Activated CD4-positive, alpha-beta T cell treated with anti-CD3 and anti-CD28 coated beads for 4 hours (primary cell): Measurements from ENCODE around the gene SLC6A8.
A peak's percentile ranks its signal among the peaks of the same experiment; 100 is the strongest.
"Not testable (repeated sequence)": the region's sequence is repeated elsewhere in the genome, so short reads cannot be mapped to it uniquely, and the experiment has no call there.

Experiments used
- DNase-seq, 2 donors: peaks; one replicate each; pipeline ENCODE4 v3.0.0-alpha.2; 2020

The SLC6A8 gene

GRCh38 chrX:153709726-153710674 is 22.3 kb downstream of the SLC6A8 start:
- DNase-seq = no peak

- DNase-seq = no peak
Measured at GRCh38 chrX:153714256-153714655, 26.5 kb downstream of the SLC6A8 start.

DNA sequence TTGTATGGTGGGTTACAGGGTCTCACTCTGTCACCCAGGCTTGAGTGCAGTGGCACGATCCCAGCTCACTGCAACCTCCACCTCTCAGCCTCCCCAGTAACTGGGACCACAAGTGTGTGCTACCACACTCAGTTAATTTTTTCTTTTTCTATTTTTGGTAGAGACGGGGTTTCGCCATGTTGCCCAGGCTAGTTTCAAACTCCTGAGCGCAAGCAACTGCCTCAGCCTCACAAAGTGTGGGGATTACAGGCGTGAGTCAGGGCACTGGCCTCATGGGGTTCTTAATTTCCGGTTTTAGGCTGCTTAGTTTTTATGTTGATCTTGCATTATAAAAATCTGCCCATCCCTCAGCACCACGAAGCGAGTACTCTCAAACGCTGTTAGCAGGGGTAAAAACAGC is 29.7 kb downstream of the SLC6A8 start:
- DNase-seq = no peak

DNA sequence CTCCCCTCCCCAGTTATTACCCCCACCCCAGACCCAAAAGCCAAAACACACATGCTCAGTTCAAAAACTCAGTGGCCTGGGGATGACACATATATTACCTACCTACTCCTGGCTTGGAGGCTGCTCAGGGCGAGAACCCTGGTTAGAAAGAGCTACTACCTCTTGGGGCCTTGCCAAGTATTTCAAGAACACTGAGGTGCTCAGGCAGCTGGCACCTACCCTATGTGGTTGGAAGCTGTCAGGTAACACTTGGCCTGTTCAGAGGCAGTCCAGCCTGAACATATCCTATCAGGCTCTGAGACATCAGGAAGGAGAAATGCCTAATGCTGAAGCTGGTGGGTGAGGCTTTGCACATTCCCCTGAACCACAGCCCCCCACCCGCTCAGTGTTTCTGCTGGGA is 31.5 kb downstream of the SLC6A8 start:
- DNase-seq = no peak

GRCh38 chrX:153719701-153720100 is 32.0 kb downstream of the SLC6A8 start:
- DNase-seq = no peak

DNA sequence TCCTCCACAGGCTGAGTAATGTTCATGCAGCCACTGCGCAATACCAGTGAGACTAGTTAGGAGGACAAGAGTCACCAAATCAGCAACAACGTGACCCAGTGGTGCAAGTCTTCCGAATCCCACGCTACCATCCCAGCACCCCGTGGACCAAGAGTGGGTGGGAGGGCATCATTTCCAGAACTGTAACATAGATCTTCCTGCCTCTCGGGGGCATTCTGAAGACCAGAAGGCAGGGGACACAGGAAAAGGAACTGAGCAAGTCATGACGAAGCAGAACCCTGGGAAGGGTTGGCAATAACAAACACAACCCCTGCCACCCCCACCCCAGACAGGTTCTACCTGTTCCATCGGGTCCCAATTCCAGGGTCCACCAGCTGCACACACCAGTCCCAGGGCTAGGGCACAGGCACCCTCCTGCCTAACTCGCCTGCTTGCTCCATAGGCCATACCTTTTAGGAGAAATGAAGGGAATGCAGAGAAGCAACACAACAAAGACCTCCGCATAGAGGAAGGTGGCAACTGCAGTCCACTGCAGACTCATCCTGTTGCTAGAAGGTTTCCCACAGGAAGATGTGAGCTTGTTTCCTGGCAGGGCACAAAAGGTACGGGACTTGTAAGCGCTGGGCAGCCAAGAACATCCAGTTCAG is 35.1 kb downstream of the SLC6A8 start:
- no peak for DNase-seq

- DNase-seq = peak; percentile 45 to 56
Measured at GRCh38 chrX:153723351-153724251, 35.9 kb downstream of the SLC6A8 start.

DNA sequence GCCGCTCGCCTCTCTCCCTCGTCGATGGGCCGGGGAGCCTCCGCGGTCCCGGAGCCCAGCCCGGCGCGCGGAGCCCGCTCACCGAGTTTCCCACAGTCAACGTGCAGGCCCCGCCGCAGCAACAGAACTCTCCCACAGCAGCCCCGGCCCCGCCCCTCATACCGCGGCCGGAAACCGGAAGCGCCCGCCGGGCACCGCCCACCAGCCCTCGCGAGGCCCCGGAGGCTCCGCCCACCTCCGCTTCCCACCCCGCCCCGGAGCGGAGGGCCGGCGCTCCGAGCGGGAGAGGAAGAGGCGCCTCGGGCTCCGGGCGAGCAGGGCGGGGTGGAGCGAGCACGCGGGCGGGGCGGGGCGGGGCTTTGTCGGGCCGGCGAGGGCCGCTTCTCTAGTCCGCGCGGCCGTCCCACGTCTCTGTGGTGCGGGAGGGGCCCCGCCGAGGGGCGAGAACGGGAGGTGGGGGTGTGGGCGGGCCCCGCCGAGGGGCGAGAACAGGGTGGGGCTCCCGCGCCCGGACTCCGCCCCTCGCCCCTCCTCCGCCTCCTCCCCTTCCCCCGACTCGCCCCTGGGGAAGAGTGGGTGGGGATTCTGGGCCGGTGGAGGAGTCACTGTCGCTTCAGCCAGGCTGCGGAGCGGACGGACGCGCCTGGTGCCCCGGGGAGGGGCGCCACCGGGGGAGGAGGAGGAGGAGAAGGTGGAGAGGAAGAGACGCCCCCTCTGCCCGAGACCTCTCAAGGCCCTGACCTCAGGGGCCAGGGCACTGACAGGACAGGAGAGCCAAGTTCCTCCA is 36.7 kb downstream of the SLC6A8 start, which contains the start of the genes ABCD1 and BCAP31:
TSS of gene ABCD1 (plus strand) at position 605 of the 787 bp plus-strand sequence. CDS start 411 bp downstream, outside the sequence.
TSS of gene BCAP31 (minus strand) at position 136 of the 787 bp plus-strand sequence. CDS start 1,143 bp downstream, outside the sequence.
- peak; percentile 84 to 87 for DNase-seq

GRCh38 chrX:153725039-153725831 is 37.5 kb downstream of the SLC6A8 start:
- no peak for DNase-seq

GRCh38 chrX:153725832-153726285 is 38.1 kb downstream of the SLC6A8 start:
- DNase-seq = no peak

DNA sequence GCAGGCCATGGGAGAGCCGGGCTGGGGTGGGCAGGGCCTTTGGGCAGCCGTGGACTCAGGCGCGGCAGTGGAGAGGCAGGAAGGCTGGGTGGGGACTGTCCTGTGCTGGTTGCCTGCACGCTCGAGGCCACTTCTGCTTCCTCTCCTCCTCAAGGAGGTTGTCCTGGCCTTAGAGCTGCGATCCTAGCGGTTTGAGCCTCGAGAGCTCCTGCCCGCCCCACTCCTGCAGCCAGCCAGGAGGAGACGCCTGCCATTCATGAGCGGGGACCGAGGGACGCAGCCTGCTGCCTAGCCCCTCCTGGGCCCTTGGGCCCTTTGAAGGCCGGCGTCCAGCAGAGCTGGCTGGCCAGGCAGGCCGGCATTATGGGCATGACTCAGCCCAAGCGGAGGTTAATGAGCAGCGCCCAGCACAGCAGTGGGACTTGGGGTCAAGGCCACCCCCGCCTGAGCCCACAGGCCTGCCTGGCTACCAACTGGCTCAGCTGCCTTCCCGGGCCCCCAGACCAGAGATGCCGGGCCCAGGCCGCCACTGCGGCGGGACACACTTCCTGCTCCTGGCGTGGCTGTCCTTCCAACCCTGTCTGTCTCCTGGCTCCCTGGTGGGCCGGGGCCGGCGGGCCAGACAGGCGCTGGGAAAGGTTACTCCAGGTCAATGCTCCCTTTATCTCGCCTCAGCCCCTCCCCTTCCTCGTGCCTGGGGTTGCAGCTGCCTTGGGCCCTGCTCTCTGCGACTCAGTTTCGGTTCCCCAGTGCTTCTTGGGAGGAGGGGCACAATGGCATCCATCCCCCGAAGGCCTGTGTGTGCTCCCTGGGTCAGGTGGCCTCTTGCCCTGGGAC is 38.8 kb downstream of the SLC6A8 start:
- peak in 1 of 2 donors; percentile 18 for DNase-seq

- DNase-seq = no peak
Measured at GRCh38 chrX:153727123-153727931, 39.6 kb downstream of the SLC6A8 start.

DNA sequence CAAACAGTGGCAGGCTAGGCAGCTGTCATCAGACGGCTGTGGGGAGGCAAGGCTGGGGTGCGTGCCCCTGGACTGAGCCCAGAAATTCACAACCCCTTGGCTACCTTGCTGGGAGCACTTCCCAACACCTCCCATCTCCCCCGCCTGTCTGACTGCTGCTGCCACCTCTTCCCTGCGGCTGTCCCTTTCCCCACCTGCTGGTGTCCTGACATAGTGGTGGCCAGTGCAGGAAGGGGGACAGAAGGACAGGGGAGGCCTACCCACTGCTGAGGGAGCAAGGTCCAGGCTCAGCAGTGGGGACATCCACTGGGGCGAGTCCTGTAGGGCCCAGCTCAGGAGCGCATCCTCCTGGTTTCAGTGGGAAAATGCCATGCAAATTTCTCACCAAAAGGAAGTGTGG is 40.4 kb downstream of the SLC6A8 start:
- no peak for DNase-seq

- DNase-seq = no peak
Measured at GRCh38 chrX:153728951-153729631, 41.4 kb downstream of the SLC6A8 start.

DNA sequence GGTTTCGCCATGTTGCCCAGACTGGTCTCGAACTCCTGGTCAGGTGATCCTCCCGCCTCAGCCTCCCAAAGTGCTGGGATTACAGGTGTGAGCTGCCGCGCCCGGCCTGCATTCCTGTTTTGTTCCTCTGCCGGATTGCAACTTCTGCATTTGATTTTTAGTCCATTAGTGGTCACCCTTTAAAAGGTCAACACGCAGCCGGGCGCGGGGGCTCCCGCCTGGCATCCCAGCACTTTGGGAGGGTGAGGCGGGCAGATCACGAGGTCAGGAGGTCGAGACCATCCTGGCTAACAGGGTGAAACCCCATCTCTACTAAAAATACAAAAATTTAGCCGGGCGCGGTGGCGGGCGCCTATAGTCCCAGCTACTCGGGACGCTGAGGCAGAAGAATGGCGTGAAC is 42.4 kb downstream of the SLC6A8 start:
- DNase-seq = not testable (repeated sequence)

- no peak for DNase-seq
Measured at GRCh38 chrX:153731117-153731844, 43.6 kb downstream of the SLC6A8 start.

GRCh38 chrX:153731845-153732215 is 44.1 kb downstream of the SLC6A8 start:
- no peak for DNase-seq

GRCh38 chrX:153732401-153732800 is 44.7 kb downstream of the SLC6A8 start:
- DNase-seq = no peak
